Measurements from ENCODE around the gene PRDM7. TPM values are rescaled to one million over a fixed set of nuclear protein-coding genes. Genes with fewer than 3 reads are reported as not detected.
"Not testable (repeated sequence)": the region's sequence is repeated elsewhere in the genome, so short reads cannot be mapped to it uniquely, and the experiment has no call there.

The PRDM7 gene
- total RNA-seq, result not detected

DNA sequence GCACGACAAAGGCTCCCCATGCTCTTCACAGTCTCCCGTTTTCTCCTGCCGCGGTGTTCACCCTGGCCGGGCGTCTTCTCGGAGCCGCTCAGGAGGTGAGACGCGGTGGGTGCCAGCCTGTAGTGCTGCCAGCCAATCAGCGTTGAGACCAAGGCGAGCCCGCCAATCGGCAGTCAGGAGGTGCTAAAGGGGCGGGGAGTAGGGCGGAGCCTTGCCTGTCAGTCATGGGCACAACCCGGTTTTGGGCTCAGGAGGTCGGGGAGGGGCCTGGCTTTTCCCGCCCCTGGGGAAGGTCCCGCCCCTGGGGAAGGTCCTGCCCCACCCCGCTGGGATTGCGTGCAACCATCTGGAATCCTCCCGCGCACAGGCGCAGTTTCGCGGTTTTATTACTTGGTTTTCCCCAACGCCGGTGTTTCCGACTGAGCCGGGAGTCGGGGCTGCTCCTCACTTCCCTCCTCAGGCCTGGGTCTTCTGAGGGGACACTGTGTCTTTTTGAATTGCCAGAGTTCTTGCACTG, at the start of gene PRDM7:
TSS of gene PRDM7 (minus strand) at position 92 of the 517 bp plus-strand sequence. CDS start 1,421 bp downstream, outside the sequence.
- no peak for TF ChIP-seq POLR2A (IDR thresholded peaks at IDR 0.05)
- TF ChIP-seq, protein P1, sequence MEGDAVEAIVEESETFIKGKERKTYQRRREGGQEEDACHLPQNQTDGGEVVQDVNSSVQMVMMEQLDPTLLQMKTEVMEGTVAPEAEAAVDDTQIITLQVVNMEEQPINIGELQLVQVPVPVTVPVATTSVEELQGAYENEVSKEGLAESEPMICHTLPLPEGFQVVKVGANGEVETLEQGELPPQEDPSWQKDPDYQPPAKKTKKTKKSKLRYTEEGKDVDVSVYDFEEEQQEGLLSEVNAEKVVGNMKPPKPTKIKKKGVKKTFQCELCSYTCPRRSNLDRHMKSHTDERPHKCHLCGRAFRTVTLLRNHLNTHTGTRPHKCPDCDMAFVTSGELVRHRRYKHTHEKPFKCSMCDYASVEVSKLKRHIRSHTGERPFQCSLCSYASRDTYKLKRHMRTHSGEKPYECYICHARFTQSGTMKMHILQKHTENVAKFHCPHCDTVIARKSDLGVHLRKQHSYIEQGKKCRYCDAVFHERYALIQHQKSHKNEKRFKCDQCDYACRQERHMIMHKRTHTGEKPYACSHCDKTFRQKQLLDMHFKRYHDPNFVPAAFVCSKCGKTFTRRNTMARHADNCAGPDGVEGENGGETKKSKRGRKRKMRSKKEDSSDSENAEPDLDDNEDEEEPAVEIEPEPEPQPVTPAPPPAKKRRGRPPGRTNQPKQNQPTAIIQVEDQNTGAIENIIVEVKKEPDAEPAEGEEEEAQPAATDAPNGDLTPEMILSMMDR (IDR thresholded peaks at IDR 0.05), result no peak
- 1% methylated on average over 23 to 32 of the region's 32 CpGs for WGBS, 2 donors
- intact Hi-C loops (cut with DNase I; ENCODE audit: low total_unique reads), result no loop called here
- DNase-seq (ENCODE audit: low spot score in 2 of 2), result peak; percentile 94 to 97
- no peak within 1 kb of the TSS for H3K4me3 ChIP-seq (ENCODE audit: low read depth, poor library complexity, severe bottlenecking)

DNA sequence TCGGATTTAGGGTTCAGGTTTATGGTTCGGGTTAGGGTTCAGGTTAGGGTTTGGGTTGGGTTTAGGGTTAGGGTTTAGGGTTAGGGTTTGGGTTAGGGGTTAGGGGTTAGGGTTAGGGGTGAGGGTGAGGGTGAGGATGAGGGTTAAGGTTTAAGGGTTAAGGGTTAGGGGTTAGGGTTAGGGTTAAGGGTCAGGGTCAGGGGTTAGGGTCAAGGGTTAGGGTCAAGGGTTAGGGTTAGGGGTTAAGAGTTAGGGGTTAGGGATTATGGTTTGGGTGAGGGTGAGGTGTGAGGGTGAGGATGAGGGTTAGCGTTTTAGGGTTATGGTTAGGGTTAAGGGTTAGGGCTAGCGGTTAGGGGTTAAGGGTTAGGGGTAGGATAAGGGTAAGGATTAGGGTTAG, 44.7 kb upstream of the PRDM7 start:
- DNase-seq (ENCODE audit: low spot score in 2 of 2); intact Hi-C loops (cut with DNase I; ENCODE audit: low total_unique reads): not testable (repeated sequence)
- WGBS, 2 donors, result 89 to 92% methylated on average over 2 of the region's 4 CpGs

DNA sequence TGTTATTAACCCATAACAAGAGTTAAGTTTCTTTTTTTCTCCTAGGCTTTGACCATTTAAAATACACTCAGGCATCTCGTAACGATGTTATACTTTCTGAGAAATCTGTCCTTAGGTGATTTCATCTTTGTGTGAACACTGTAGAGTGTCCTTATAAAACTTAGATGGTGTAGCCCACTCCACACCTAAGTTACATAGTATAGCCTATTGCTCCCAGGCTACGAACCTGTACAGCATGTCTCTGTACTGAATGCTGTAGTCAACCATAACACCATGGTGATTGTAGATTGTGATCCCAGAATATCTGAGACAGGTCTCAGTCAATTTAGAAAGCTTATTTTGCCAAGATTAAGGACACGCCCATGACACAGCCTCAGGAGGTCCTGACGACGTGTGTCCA, 30.5 kb upstream of the PRDM7 start:
- DNase-seq (ENCODE audit: low spot score in 2 of 2); H3K4me3 ChIP-seq (ENCODE audit: low read depth, poor library complexity, severe bottlenecking); intact Hi-C loops (cut with DNase I; ENCODE audit: low total_unique reads): not testable (repeated sequence)
- no CpG with 5 or more reads among the region's 6 CpGs for WGBS, 2 donors

More for the DNA sequence above, 44.7 kb upstream of the PRDM7 start:
- not testable (repeated sequence) for H3K4me3 ChIP-seq (ENCODE audit: low read depth, poor library complexity, severe bottlenecking)

DNA sequence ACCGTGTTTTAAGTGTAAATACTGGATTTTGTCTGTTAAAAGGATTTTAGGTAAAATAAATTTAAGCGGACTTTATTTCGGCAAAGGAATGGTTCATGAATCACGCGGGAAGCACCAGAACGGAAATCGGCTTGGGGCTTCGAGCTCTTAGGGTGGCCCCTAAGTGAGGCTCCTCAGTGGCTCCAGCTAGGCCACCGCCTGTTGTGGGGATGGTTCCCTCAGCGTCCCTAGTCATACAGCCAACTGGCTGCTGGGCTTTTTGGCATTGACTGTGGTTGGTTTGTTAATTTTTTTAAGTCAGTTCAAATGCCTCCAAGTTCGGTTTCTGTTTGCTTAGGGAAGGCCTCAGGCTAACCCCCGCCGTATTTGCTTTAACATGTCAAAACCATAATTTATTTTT, 29.9 kb upstream of the PRDM7 start:
- H3K4me3 ChIP-seq (ENCODE audit: low read depth, poor library complexity, severe bottlenecking); intact Hi-C loops (cut with DNase I; ENCODE audit: low total_unique reads); DNase-seq (ENCODE audit: low spot score in 2 of 2): not testable (repeated sequence)
- 72 to 85% methylated on average over 10 of the region's 13 CpGs for WGBS, 2 donors

DNA sequence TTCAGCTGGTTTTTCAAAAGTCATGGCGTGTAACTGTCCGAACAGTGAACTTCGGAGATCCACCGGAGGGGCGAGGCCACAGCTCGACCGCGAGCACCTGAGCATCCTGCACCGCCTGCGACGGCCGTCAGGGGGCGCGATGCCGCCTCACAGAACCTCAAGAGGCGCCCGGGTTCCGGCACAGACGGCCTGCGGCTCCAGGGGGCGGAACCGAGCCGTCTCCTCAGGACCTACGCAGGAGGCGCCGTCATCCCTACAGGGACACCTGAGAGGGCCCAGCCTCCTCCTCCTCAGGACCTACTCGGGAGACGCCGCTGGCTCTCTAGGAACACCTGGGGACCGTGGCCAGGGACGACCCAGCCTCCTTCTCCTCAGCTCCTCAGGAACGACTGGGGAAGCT, 29.1 kb upstream of the PRDM7 start:
- H3K4me3 ChIP-seq (ENCODE audit: low read depth, poor library complexity, severe bottlenecking); DNase-seq (ENCODE audit: low spot score in 2 of 2); intact Hi-C loops (cut with DNase I; ENCODE audit: low total_unique reads): not testable (repeated sequence)
- 33% methylated on average over 24 of the region's 32 CpGs; no CpG with 5 or more reads in 1 of the 2 donors for WGBS, 2 donors

DNA sequence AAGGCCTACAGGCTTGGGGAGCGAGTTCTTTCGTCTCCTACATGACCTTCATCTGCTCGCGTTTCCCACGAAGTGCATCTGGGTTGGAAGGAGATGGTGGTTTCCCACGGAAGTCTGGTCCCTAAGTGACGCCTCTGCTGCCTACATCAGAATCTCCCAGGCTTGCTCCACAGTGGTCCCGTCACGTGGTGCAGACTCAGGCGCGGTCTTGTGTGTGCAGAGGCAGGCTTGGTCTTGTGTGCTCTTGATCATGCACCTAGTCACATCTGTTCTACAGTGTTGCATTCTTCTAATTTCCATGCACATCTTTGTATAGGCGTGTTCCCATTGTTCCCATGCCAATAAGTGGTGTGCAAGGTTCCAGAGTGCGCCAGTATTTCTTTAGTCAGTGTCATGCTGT, 27.6 kb upstream of the PRDM7 start:
- intact Hi-C loops (cut with DNase I; ENCODE audit: low total_unique reads); H3K4me3 ChIP-seq (ENCODE audit: low read depth, poor library complexity, severe bottlenecking); DNase-seq (ENCODE audit: low spot score in 2 of 2): not testable (repeated sequence)
- WGBS, 2 donors, result 55 to 61% methylated on average over 13 of the region's 13 CpGs

DNA sequence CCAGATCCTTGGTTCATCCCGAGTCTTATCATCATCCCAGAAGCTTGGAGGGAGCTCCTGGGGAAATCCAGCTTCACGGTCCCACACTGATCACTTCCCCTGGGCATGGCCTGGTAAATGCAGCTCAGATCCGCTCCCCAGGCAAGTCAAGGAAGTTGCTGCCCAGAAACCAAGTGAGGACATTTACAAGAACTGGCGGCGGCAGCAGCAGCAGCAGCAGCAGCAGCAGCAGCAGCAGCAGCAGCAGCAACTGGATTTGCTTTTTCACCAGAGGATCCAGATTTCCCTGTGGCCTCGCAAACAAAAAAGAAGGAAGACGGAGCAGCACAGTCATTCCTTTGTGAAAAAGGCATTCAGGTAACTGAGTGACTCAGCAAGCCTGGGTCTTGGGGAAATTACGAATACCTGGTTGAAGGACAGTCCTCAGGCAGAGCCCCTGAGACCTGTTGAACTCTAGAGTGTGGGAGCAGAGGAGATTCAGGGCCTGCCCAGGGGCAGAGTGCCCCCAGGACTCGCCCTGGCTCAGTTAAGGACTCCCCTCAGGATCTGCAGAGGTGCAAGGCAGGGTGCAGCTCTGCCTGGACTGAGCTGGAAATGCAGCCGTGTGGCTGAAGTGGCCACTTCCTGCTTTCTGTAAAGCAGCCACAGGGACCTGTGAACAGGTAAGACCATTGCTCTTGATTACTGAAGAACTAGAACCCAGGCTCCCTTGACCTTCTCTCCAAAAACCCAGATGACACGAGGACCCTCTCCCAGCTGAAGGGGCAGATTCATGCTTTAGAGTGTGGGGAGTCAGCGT, 25.2 kb upstream of the PRDM7 start:
- DNase-seq (ENCODE audit: low spot score in 2 of 2); intact Hi-C loops (cut with DNase I; ENCODE audit: low total_unique reads); H3K4me3 ChIP-seq (ENCODE audit: low read depth, poor library complexity, severe bottlenecking): not testable (repeated sequence)
- 63 to 68% methylated on average over 5 to 11 of the region's 12 CpGs for WGBS, 2 donors

DNA sequence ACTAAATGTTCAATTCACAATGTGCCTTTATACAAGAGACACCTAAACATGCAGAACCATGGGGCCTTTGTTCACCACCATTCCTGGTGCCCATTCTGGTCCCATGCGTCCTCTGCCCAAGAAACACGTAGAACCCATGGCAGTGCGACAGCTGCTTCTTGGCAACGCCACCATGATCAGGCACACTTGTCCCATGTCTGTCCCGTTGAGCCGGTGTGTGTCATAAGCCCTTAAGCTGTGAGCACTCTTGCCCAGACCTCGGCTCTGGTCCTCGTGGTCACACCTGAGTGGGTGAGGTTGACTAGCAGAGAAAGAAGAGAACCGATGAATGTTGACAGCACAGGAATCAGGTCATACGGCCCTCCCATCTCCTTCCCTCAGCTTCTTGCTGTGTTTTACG, 24.2 kb upstream of the PRDM7 start:
- intact Hi-C loops (cut with DNase I; ENCODE audit: low total_unique reads); H3K4me3 ChIP-seq (ENCODE audit: low read depth, poor library complexity, severe bottlenecking); DNase-seq (ENCODE audit: low spot score in 2 of 2): not testable (repeated sequence)
- WGBS, 2 donors, result 87 to 92% methylated on average over 11 of the region's 11 CpGs

DNA sequence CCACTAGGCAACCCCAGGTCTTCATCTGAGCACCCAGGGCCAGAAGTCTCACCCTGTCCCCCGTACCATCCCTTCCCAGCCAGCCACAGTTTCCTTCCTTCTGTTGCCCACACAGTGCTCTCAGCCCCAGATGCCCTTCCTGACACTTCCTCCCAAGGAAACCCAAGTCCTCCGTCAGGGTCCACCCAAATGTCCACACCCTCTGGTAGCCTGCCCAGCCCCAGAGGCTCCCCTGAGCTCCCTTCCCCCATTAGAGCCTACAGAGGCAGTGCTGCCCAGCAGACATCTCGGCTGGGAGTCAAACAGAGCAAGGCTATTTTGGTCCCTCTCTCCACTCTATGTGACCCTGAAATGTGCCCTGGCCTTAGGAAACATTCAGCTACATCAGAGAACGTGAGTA, 23.7 kb upstream of the PRDM7 start:
- no CpG with 5 or more reads among the region's 4 CpGs for WGBS, 2 donors
- DNase-seq (ENCODE audit: low spot score in 2 of 2); H3K4me3 ChIP-seq (ENCODE audit: low read depth, poor library complexity, severe bottlenecking); intact Hi-C loops (cut with DNase I; ENCODE audit: low total_unique reads): not testable (repeated sequence)

DNA sequence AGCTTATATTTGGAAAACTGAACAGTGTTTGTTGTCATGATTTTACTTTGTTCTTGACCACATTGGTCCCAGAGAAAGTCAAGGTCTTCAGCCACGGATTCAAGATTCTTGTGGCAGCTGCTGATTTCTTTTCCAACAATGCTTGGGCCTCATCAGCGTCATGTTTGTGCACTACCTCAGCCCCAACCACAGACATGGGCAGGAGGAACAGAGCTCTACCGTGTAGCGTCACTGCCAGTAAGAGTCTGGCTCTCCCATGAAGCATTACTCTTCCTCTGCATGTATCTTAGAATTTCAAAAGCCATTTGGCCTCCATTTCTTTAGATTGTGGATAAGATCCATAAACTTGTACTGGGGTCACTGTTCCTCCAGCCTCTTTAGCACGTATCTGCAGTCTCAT, 23.1 kb upstream of the PRDM7 start:
- H3K4me3 ChIP-seq (ENCODE audit: low read depth, poor library complexity, severe bottlenecking); DNase-seq (ENCODE audit: low spot score in 2 of 2); intact Hi-C loops (cut with DNase I; ENCODE audit: low total_unique reads): not testable (repeated sequence)
- WGBS, 2 donors, result 77 to 88% methylated on average over 4 of the region's 5 CpGs

DNA sequence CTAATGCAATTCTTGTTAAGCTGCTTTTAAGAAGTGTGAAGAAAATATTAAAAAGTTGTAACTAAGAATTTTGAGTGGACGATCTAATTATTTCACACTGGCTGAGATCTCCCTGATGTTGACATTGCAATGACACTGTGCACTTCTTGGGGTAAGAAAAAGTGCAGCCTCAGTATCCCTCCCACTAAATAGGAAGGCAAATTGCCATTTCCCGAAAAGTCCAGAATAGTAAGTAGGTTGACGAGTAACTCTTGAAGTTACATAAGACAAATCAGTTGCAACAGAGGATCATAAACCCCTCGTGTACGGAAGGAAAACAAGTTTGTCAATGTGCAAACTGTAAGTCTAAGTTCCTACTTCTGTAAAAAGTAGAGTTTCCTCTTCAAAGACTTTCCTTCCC, 21.8 kb upstream of the PRDM7 start:
- WGBS, 2 donors, result 33 to 42% methylated on average over 2 of the region's 5 CpGs

DNA sequence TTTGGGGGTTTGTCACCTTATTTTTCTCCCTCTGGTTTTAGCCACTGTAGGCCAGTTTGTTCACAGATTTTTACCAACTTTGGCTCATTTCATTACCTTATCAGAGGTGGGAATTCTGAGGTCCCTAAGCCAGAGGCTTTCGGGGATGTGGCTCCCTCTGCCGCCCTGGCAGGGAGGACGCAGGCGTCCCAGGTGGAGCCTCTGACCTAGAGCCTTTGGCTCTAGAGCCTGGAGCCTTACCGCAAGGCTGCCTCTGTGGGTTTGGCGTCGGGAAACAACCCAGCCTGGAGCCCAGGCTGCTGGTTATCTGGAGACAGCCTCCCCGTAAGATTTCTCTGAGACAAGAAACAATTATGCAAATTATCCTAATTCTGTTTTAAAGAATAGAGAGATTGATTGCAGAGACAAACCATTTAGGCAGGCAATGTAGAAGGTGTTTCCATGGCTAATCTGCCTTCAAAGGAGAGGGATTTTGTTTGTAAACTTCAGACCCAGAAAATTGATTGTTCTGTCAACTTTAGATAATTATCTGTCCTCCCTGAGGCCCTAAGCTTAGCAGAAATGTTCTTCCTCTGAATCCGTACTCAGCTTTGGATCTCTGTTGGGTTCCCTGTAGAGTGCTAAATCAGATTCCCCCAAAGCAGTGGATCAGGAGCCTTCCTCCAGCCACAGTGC, 20.0 kb upstream of the PRDM7 start:
- DNase-seq (ENCODE audit: low spot score in 2 of 2); intact Hi-C loops (cut with DNase I; ENCODE audit: low total_unique reads); H3K4me3 ChIP-seq (ENCODE audit: low read depth, poor library complexity, severe bottlenecking): not testable (repeated sequence)
- WGBS, 2 donors, result 71 to 75% methylated on average over 5 to 9 of the region's 9 CpGs

More for the DNA sequence above, 21.8 kb upstream of the PRDM7 start:
- intact Hi-C loops (cut with DNase I; ENCODE audit: low total_unique reads); DNase-seq (ENCODE audit: low spot score in 2 of 2); H3K4me3 ChIP-seq (ENCODE audit: low read depth, poor library complexity, severe bottlenecking): not testable (repeated sequence)

DNA sequence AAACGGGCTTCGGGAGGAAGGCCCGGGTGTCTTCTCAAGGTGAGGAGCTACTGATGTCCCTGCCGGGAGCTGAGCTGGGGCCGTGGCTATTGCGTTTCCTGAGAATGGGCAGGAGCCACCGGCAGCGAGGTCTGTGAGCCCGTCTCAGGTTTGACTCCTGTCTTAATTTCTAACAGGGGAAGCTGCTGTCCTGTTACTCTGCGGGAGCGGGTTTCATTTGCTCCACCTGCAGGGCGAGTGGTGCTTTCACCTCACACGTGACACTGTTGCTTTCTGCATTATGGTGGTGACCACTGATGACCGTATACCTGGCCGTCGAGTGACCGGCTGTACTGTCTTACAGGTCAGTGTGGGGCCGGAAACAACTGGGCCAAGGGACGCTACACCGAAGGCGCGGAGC, 17.7 kb upstream of the PRDM7 start:
- 88 to 97% methylated on average over 12 to 20 of the region's 22 CpGs for WGBS, 2 donors
- H3K4me3 ChIP-seq (ENCODE audit: low read depth, poor library complexity, severe bottlenecking); intact Hi-C loops (cut with DNase I; ENCODE audit: low total_unique reads); DNase-seq (ENCODE audit: low spot score in 2 of 2): not testable (repeated sequence)

DNA sequence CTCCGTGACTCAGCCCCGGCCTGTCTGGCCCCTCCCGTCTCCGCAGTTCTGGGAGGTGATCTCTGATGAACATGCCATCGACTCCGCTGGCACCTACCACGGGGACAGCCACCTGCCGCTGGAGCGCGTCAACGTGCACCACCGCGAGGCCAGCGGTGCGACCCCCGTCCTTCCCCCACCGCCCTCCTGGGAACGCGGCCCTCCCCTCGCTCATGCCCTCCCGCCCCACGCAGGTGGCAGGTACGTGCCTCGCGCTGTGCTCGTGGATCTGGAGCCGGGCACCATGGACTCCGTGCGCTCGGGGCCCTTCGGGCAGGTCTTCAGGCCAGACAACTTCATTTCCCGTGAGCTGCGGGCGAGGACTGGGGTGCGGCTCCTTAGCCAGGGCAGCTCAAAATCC, 17.2 kb upstream of the PRDM7 start:
- H3K4me3 ChIP-seq (ENCODE audit: low read depth, poor library complexity, severe bottlenecking); intact Hi-C loops (cut with DNase I; ENCODE audit: low total_unique reads); DNase-seq (ENCODE audit: low spot score in 2 of 2): not testable (repeated sequence)
- WGBS, 2 donors, result 91 to 98% methylated on average over 8 to 26 of the region's 35 CpGs
